NCI-H146 (cell line): ENCODE data around the gene PRIMPOL.

Experiments used
- DNase-seq: peaks from one replicate; lab custom pipeline; 2025; lab: John Stamatoyannopoulos, UW

Gene PRIMPOL

DNA sequence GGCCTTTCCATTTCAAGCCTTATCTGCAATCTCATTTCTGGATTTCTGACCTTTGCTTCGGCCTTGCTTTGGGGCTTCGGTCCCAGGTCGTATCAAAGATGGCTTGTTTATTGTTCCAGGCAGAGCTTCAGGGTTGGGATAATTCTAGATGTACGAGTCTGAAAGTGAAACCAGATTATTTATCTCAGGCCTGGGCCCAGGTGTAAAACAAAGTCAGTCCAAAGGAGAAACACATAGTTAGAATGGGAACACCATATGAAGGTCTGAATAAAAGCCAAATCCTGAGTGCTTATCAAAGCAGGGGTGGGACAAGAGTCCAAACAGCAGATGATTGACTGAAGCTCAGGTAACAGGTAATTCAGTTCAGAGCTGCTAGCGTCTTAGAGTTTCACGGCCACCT lies 17.1 kb downstream of the PRIMPOL start:
- no peak for DNase-seq

DNA sequence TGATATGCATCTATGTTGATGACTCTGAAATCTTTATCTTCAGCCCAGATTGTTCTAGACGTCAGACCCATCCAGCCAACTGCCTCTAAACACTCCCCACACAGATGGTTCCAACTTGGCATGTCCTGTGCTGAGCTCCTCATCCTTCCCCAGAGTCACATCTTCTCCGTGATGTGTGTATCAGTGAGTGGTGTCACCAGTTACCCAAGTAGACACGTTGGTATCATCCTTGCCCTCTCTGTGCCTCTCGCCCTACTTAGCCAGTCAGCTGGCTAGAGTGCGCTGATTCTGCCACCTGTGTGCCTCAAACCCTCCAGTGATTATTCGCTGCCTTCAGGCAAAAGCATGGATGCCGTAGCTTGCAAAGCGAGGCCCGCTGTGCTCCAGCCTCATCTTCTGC lies 18.6 kb downstream of the PRIMPOL start:
- no peak for DNase-seq

DNA sequence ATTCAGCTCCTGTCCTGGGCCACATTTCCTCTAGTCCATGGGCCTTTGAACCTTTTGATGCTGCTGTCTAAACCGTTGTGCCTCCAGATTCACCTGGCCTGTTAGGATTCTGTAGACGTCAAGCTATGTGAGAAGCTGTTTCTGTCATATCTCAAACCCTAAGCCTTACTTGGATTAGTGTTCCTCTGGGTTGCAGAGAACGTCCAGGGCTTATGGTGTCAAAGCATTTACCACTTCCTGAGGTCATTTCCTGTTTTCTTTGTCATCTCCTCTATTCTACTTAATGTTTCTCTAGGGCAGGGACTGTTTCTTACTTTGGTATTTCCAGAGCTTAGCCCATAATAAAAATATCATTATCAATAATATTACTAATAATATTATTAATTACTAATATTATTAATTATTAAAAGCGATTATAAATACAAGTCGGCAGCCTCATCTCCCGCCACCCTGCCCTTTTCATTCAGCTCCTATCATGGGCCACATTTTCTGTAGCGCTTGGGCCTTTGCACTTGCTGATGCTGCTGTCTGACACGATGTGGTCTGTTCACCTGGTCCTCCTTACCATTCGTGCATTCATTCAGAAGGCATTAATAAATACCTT lies 19.1 kb downstream of the PRIMPOL start:
- no peak for DNase-seq

GRCh38 chr4:184669251-184669650 lies 19.7 kb downstream of the PRIMPOL start:
- no peak for DNase-seq

DNA sequence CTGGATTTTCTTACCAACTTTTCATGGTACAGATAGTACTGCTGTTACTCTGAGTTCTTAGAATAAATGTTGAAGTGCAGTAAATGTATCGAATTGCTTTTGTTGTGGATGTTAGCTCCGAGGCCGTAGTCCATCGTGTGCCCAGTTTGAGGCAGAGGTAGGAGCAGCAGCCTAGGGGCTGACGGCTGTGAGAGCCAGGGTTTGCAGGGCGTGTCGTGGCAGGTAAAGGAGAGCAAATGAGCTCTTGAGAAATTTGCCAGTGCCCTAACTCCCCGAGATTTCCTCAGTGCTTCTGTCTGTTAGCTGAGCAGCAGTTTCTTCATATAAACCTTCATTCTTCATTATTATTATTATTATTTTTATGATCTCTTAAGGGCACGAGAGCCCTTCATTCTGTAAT lies 21.6 kb downstream of the PRIMPOL start:
- no peak for DNase-seq

GRCh38 chr4:184672741-184673140 lies 23.2 kb downstream of the PRIMPOL start:
- DNase-seq: no peak

DNA sequence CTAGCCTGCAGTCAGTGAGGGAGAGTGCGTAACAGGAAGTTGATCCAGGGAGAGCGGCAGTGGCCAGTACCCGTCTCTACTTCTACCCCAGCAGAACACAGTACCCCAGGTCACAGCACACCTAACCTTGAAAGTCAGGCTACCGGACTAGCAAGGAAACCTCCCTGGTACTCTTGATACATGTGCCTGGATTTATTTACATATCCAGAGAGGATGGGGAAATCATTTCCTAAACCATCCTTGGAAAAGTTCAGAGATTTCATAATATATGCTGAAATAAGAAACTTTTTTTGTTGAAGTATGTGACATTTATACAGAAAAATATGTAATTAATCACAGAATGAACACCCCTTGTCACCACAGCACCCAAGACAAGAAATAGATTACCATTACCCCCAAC lies 24.5 kb downstream of the PRIMPOL start:
- DNase-seq: no peak

GRCh38 chr4:184675018-184675417 lies 25.5 kb downstream of the PRIMPOL start:
- no peak for DNase-seq

- DNase-seq: no peak
Observed at GRCh38 chr4:184675821-184676492, 26.4 kb downstream of the PRIMPOL start.

DNA sequence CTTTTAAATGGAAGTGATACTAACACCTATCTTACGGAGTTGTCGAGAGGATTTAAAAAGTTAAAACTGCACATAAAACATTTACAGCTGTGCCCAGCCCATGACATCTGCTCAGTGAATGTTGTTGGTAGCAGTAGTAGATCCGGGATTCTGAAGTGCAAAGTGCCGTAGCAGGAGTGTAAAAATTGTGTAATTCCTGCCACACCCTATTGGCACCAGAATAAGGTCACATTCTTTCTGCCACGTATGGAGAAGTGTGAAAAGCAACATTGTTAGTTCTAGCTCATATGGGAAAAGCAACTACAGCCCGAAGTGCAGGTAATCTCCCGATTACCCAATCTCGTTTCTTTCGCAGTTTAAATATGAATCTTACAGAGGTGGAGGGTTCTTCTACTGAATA lies 31.2 kb downstream of the PRIMPOL start:
- no peak for DNase-seq

GRCh38 chr4:184681916-184682315 lies 32.4 kb downstream of the PRIMPOL start:
- no peak for DNase-seq

DNA sequence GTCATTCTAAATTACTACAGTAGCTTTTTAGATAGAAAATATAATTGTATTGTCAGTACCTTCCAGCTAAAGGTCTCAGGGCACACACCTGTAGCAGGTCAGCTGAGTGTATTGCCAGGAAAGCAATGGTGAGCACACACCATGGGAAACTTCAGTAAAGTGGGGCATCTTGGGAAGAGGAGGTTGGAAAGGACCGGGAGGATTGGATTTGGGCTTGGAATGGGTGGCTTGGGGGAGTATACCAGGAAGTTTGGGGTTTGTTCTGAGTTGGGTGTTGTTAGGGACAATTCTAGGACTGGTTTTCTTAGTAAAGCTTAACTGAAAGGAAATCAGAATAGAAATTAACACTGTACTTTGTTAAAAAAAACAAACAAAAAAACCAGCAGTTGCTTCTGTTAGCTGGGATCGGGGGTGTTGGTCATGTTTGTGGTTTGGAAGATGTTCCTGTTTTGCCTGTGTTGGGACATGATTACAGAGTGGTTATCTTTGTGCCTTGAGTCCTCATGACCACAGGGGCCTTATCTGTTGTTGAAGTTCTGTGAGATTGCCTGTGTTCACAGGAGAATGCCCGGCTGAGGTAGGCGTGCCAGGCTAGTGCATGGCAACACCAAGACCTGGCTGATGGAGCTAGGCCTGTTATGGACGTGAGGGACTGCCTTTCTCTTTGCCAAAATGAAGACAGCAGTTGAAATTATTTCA lies 35.1 kb downstream of the PRIMPOL start:
- DNase-seq: no peak

DNA sequence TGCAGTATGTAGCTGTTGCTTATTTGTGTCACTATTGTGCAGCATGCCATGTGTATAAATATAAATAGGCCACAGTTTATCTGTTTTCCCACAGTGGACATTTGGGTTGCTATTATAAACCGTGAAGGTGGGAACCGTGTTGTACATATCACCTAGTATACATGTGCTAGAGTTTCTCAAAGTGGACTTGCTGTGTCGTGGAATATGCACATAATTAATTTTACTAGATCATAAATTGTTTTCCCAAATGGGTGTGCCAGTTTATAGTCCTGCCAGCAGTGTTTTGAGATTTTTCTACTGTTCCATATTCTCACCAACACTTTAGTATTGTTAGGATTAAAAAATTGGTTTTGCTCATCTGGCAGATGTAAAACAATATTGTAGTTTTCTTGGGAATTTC lies 38.5 kb downstream of the PRIMPOL start:
- DNase-seq: no peak

- DNase-seq: peak; percentile 46
Observed at GRCh38 chr4:184688447-184688846, 38.9 kb downstream of the PRIMPOL start.

- no peak for DNase-seq
Observed at GRCh38 chr4:184689681-184690080, 40.1 kb downstream of the PRIMPOL start.

- no peak for DNase-seq
Observed at GRCh38 chr4:184693056-184693455, 43.5 kb downstream of the PRIMPOL start.

- DNase-seq: no peak
Observed at GRCh38 chr4:184694412-184694956, 44.9 kb downstream of the PRIMPOL start.

DNA sequence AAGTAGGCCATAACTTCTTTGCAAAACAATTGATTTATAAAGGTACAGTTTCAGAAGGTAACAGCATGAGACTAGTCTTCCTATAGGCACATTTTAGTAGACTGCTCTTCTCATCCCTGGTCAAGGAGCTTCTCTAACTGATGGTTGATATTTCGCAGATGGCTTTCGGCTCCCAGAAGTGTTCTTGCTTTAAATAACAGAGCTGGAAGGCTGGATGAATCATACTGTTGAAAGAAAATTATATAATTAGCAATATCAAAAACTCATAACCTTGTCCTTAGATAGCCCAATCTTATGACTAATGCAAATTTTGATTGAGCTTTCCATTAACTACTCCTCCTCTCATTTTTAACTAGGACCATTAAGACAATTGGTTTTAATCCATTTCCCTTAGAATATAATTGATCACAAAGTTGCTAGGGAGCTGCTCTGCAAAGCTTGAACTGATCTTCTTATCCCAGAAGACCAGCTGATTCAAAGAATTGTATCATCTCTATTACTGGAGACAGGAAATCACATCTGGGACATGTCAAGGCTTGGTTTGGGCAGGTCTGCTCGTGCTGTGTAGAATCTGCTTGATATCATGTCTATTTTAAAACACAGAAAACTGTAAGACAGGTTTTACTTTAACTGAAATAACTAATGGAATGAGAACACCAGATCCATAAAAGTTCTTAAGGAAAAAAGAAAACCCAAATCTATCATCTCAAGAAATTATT lies 45.8 kb downstream of the PRIMPOL start:
- DNase-seq: no peak

GRCh38 chr4:184697956-184698355 lies 48.4 kb downstream of the PRIMPOL start:
- no peak for DNase-seq

DNA sequence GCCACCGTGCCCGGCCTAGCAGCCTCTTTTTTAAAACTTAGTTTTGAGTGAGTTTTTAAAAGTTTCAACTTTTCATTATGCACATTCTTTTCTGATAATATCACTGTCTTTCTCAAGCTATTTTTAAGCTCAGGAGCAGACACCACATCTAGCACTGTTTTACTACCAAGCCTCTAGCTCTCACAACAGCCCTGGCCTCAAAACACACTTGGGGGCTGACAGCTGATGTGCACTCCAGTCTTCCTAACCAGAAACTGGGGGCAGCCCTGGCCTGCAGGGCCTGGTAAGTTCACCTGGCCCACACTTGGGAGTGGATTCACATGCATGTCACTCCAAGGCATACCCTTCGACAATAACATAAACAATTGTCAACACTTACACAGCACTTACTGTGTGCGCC lies 50.4 kb downstream of the PRIMPOL start:
- DNase-seq: no peak

DNA sequence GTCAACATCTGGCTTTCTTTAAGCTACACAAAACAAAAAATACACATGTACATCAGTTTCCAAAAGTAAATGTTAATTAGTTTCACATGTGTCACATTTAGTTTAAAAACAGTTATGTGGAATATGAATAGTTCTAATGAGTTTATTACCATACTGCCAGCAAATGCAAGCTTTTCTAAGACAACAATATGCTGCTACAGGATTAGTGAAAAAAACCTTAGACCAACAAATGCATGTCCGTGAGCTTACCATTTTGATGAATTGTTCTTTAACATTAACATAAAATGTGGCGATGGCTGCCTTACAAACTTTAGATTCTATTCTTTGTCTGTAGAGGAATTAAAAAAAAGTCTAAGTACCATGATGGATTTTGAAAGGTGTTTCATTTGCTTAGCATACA lies 52.6 kb downstream of the PRIMPOL start:
- DNase-seq: no peak

DNA sequence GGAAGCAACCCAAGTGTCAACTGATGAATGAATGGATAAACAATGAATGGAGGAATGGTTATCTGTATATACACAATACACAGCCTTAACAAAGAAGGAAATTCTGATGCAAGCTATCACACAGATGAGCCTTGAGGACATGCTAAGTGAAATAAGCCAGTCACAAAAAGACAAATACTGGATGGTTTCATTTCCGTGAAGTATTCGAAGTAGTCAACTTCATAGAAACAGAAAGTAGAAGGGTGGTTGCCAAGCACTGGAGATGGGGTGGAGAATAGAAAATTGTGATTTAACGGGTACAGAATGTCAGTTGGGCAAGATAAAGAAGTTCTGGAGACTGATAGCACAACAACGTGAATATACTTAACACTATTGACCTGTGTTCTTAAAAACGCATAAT lies 56.2 kb downstream of the PRIMPOL start:
- DNase-seq: no peak

- DNase-seq: no peak
Observed at GRCh38 chr4:184706453-184706852, 56.9 kb downstream of the PRIMPOL start.
